Neural cell (in vitro differentiated cells): ENCODE measurements around the gene STARD13. TPM values are rescaled to one million over a fixed set of nuclear protein-coding genes. Genes with fewer than 3 reads are reported as not detected.

Experiments used
- H2AFZ ChIP-seq: fragments of 200-600, 300-800 bp; sonication (generic), shearing (Covaris generic); 2 replicates; pipeline ENCODE4 v1.6.0; 2014; ENCODE audit warnings: low read depth, mild to moderate bottlenecking, antibody characterized with exemption, low read length, moderate library complexity
- H3F3A ChIP-seq: fragments of 200-600 bp; shearing (Covaris generic); 2 replicates; pipeline ENCODE4 v1.6.1; 2016; ENCODE audit warnings: mild to moderate bottlenecking, moderate library complexity, mixed read lengths, antibody characterized with exemption, low read length; ENCODE audit not compliant: insufficient read depth, poor library complexity, severe bottlenecking
- H3K27ac ChIP-seq: fragments of 200-600, 300-800 bp; sonication (generic), shearing (Covaris generic); 2 replicates; pipeline ENCODE4 v1.5.1; 2014; ENCODE audit warnings: mild to moderate bottlenecking, low read length, moderate library complexity
- H3K27me3 ChIP-seq: fragments of 300-800, 200-600 bp; sonication (generic), shearing (Covaris generic); 2 replicates; pipeline ENCODE4 v1.6.0; 2014; ENCODE audit warnings: mild to moderate bottlenecking, low read depth, low read length, moderate library complexity; ENCODE audit not compliant: insufficient read depth
- H3K36me3 ChIP-seq: fragments of 300-800, 200-600 bp; sonication (generic), shearing (Covaris generic); 2 replicates; pipeline ENCODE4 v1.5.1; 2014; ENCODE audit warnings: mild to moderate bottlenecking, antibody characterized with exemption, low read length, moderate library complexity; ENCODE audit not compliant: insufficient read depth
- H3K4me2 ChIP-seq: fragments of 300-800, 200-600 bp; sonication (generic), shearing (Covaris generic); 2 replicates; pipeline ENCODE4 v1.6.0; 2014; ENCODE audit warnings: mild to moderate bottlenecking, low read length
- H3K4me3 ChIP-seq: fragments of 300-800, 200-600 bp; sonication (generic), shearing (Covaris generic); 2 replicates; pipeline ENCODE4 v1.5.1; 2014; ENCODE audit warnings: mild to moderate bottlenecking, low read length, moderate library complexity
- H3K79me2 ChIP-seq: fragments of 200-600 bp; shearing (Covaris generic); replicated peaks from 2 replicates; pipeline ENCODE4 v1.6.0; 2014; ENCODE audit warnings: mild to moderate bottlenecking, low read length, moderate library complexity; ENCODE audit not compliant: insufficient read depth
- H3K9ac ChIP-seq: fragments of 300-800, 200-600 bp; sonication (generic), shearing (Covaris generic); 2 replicates; pipeline ENCODE4 v1.6.1; 2016; ENCODE audit warnings: mild to moderate bottlenecking, low read length, mixed read lengths
- H3K9me2 ChIP-seq: fragments of 200-600 bp; shearing (Covaris generic); 2 replicates; pipeline ENCODE4 v1.6.1; 2016; ENCODE audit warnings: mild to moderate bottlenecking, low read length, mixed read lengths; ENCODE audit not compliant: insufficient read depth
- H3K9me3 ChIP-seq: fragments of 200-600, 300-800 bp; sonication (generic), shearing (Covaris generic); 2 replicates; pipeline ENCODE4 v1.6.1; 2016; ENCODE audit warnings: mild to moderate bottlenecking, mixed run types, low read length, moderate library complexity, mixed read lengths
- H4K20me1 ChIP-seq: fragments of 200-600 bp; shearing (Covaris generic); 2 replicates; pipeline ENCODE4 v1.6.1; 2016; ENCODE audit warnings: mild to moderate bottlenecking, mixed run types; ENCODE audit not compliant: insufficient read depth
- CTCF ChIP-seq: fragments of 450-650 bp; IDR thresholded peaks from 2 replicates; pipeline ENCODE4 v1.5.1; 2014; ENCODE audit warnings: antibody characterized with exemption, mild to moderate bottlenecking, moderate library complexity; ENCODE audit not compliant: poor library complexity, severe bottlenecking
- EP300 ChIP-seq: fragments of 450-650 bp; conservative IDR thresholded peaks from 2 replicates; pipeline ENCODE4 v1.6.1; 2014; ENCODE audit warnings: antibody characterized with exemption, mild to moderate bottlenecking, moderate library complexity; ENCODE audit not compliant: poor library complexity, severe bottlenecking
- EZH2 ChIP-seq: fragments of 200-600, 300-800 bp; shearing (Covaris generic), sonication (generic); IDR thresholded peaks from 2 replicates; pipeline ENCODE4 v1.6.1; 2014; ENCODE audit warnings: antibody characterized with exemption, low read length, borderline replicate concordance, mild to moderate bottlenecking; ENCODE audit not compliant: insufficient read depth, poor library complexity, severe bottlenecking
- MXI1 ChIP-seq: fragments of 450-650 bp; conservative IDR thresholded peaks from 2 replicates; pipeline ENCODE4 v1.6.1; 2014; ENCODE audit warnings: antibody characterized with exemption, mild to moderate bottlenecking; ENCODE audit not compliant: poor library complexity, severe bottlenecking
- POLR2AphosphoS5 ChIP-seq: IDR thresholded peaks from 2 replicates; pipeline ENCODE4 v1.6.1; 2012
- RAD21 ChIP-seq: fragments of 450-650 bp; conservative IDR thresholded peaks from 2 replicates; pipeline ENCODE4 v1.6.1; 2014; ENCODE audit warnings: antibody characterized with exemption, mild to moderate bottlenecking, moderate library complexity
- REST ChIP-seq: IDR thresholded peaks from 2 replicates; pipeline ENCODE4 v1.6.1; 2012; ENCODE audit warnings: borderline replicate concordance
- SMC3 ChIP-seq: fragments of 450-650 bp; conservative IDR thresholded peaks from 2 replicates; pipeline ENCODE4 v1.6.1; 2014; ENCODE audit warnings: antibody characterized with exemption, mild to moderate bottlenecking, moderate library complexity; ENCODE audit not compliant: poor library complexity
- TAF1 ChIP-seq: IDR thresholded peaks from 2 replicates; pipeline ENCODE4 v1.6.1; 2012; ENCODE audit warnings: low read depth
- polyA plus RNA-seq: library from polyadenylated mRNA; depleted of rRNA; stranded (reverse); fragments of >200 nt; gene quantifications from 2 replicates; pipeline ENCODE4 v1.2.3, GENCODE V29; 2014

The STARD13 gene
- polyA plus RNA-seq, 1 donor from 2014 or later, result 0.05 TPM

GRCh38 chr13:33213797-33214196 lies 71.8 kb downstream of the STARD13 start:
- Histone ChIP-seq H3K9ac (no peak overlapping the region), H3K4me2 (no peak overlapping the region), H3K4me3 (no peak overlapping the region), H3K9me3 (no peaks in the 10 kb centered on the region), H3K36me3 (no peaks in the 10 kb centered on the region), H4K20me1 (no peaks in the 10 kb centered on the region), H3K9me2 (no peaks in the 10 kb centered on the region), H3K27me3 (no peaks in the 10 kb centered on the region), H3F3A (no peaks in the 10 kb centered on the region), H3K27ac (no peak overlapping the region), H3K79me2 (no peaks in the 10 kb centered on the region), H2AFZ (no peak overlapping the region)
- no peak for TF ChIP-seq MXI1
- TF ChIP-seq EZH2, result no peak
- no peak for TF ChIP-seq POLR2AphosphoS5
- no peak for TF ChIP-seq RAD21
- no peak for TF ChIP-seq TAF1
- TF ChIP-seq EP300, result no peak
- TF ChIP-seq SMC3, result no peak

- Histone ChIP-seq H3K27me3 (no peaks in the 10 kb centered on the region), H3K9me2 (no peaks in the 10 kb centered on the region), H2AFZ (no peak overlapping the region), H3K9ac (no peak overlapping the region), H3K4me3 (no peak overlapping the region), H3K79me2 (no peaks in the 10 kb centered on the region), H3F3A (no peaks in the 10 kb centered on the region), H3K27ac (no peak overlapping the region), H4K20me1 (no peaks in the 10 kb centered on the region), H3K9me3 (no peaks in the 10 kb centered on the region), H3K36me3 (no peaks in the 10 kb centered on the region), H3K4me2 (no peak overlapping the region)
- TF ChIP-seq RAD21, result no peak
- no peak for TF ChIP-seq EP300
- no peak for TF ChIP-seq SMC3
- no peak for TF ChIP-seq CTCF
- no peak for TF ChIP-seq EZH2
- TF ChIP-seq TAF1, result no peak
- no peak for TF ChIP-seq MXI1
- no peak for TF ChIP-seq REST
- no peak for TF ChIP-seq POLR2AphosphoS5
Measured at GRCh38 chr13:33213024-33213768, 72.4 kb downstream of the STARD13 start.
